Epithelial cell of proximal tubule (primary cell): ENCODE results near the gene RAB40AL. TPM values are rescaled to one million over a fixed set of nuclear protein-coding genes. Genes with fewer than 3 reads are reported as not detected.
"Not testable (repeated sequence)": the region's sequence is repeated elsewhere in the genome, so short reads cannot be mapped to it uniquely, and the experiment has no call there.

ENCODE experiments used
- DNase-seq: peaks from one replicate; pipeline ENCODE4 v3.0.0-alpha.2; 2011; ENCODE audit warnings: low read depth
- H3K4me3 ChIP-seq: 2 replicates; pipeline ENCODE4 v1.5.1; 2011; ENCODE audit warnings: low read depth, mild to moderate bottlenecking, low read length
- CTCF ChIP-seq: conservative IDR thresholded peaks from 2 replicates; pipeline ENCODE4 v1.5.1; 2012; ENCODE audit warnings: low read depth, mild to moderate bottlenecking, low read length
- total RNA-seq: library from RNA; depleted of rRNA; stranded (reverse); fragments of >200 nt; gene quantifications from 2 replicates; pipeline ENCODE4 v1.2.3, GENCODE V29; 2015

The RAB40AL gene
- not detected in 2 replicates for total RNA-seq

GRCh38 chrX:102936972-102937371 lies at the start of gene RAB40AL:
RAB40AL (plus strand) TSS chrX:102937272; CDS start chrX:102937319, 47 bp downstream.
- not testable (repeated sequence) for H3K4me3 ChIP-seq, DNase-seq

GRCh38 chrX:102887687-102888086 lies 49.4 kb upstream of the RAB40AL start:
- TF ChIP-seq CTCF = no peak
- H3K4me3 ChIP-seq = no peak overlapping the region

GRCh38 chrX:102892103-102892502 lies 45.0 kb upstream of the RAB40AL start:
- no peak for TF ChIP-seq CTCF
- no peak for DNase-seq
- no peak overlapping the region for H3K4me3 ChIP-seq

More at GRCh38 chrX:102887687-102888086, 49.4 kb upstream of the RAB40AL start:
- DNase-seq = no peak

- peak; percentile 68 for TF ChIP-seq CTCF
- no peak overlapping the region for H3K4me3 ChIP-seq
- DNase-seq = no peak
Measured at GRCh38 chrX:102899940-102900916, 36.8 kb upstream of the RAB40AL start.

- TF ChIP-seq CTCF = no peak
- no peak overlapping the region for H3K4me3 ChIP-seq
- no peak for DNase-seq
Measured at GRCh38 chrX:102902355-102902754, 34.7 kb upstream of the RAB40AL start.

- TF ChIP-seq CTCF = no peak
- H3K4me3 ChIP-seq = no peak overlapping the region
- DNase-seq = no peak
Measured at GRCh38 chrX:102930990-102931756, 5.9 kb upstream of the RAB40AL start.

GRCh38 chrX:102934624-102935023 lies 2.4 kb upstream of the RAB40AL start:
- no peak for DNase-seq
- TF ChIP-seq CTCF = peak; percentile 62
- H3K4me3 ChIP-seq = no peak overlapping the region
